GM19351 (cell line): ENCODE results near the gene PIEZO2.
"Not testable (repeated sequence)": the region's sequence is repeated elsewhere in the genome, so short reads cannot be mapped to it uniquely, and the experiment has no call there.

Source experiments
- ATAC-seq: cut with Tn5 transposase; IDR thresholded peaks from one replicate; pipeline ENCODE4 v1.9.1; 2021; ENCODE audit warnings: mild to moderate bottlenecking, moderate library complexity; ENCODE audit not compliant: unreplicated experiment

Gene PIEZO2

DNA sequence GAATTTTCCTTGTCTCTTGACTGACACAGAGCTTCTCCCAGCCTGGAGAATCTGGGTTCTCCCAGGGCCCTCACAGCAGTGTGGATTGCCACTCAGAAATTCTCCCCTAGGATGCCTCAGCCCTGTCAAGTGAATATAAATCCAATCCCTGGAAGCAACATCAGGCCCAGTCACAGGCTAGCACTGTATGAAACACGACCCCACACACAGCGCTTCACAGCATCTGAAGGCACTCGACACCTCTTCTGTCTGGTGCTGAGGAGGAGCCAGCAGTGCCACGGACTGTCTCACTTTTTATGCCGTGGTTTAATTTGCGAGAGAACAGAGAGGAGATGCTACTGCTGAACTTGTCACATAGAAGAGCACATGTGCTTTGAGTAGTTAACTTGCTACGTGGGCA lies 459.0 kb downstream of the PIEZO2 start:
- ATAC-seq: no peak

DNA sequence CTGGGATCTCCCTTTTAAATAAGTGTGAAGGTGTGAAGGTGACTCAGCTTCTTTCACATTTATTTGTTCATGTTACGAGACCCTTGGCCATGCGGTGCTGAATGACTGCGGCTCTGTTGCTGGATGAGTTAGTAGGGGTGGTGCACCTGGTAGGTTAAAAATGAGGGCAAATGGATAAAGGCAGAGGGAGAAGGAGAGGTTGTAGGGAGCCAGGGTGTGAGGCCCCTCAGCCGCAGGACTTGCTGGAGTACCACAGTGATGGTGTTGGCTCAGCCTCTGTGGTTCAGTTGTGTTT lies 459.4 kb downstream of the PIEZO2 start:
- no peak for ATAC-seq

- ATAC-seq: no peak
These were observed 459.9 kb downstream of the PIEZO2 start for GRCh38 chr18:10689236-10690034.

GRCh38 chr18:10688766-10689165 lies 460.6 kb downstream of the PIEZO2 start:
- ATAC-seq: no peak

- no peak for ATAC-seq
These were observed 462.0 kb downstream of the PIEZO2 start for GRCh38 chr18:10687161-10687925.

DNA sequence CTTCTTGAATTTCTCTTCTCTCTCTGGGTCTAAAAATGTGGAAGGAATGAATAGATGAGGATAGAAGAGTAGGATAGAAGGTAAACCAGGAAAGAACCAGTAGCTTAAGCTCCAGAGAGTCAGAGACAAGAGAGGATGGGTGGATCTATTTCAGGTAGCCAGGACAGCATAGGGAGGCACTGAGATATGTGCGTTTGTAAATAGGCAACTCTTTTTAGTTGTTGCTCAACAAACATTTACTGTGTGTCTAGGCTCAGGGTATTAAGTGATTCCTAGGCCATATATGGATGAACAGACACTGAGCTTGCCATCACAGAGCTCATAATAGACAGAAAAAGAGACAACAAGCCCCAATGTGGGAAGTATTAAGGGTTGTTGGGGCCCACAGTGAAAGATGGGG lies 463.1 kb downstream of the PIEZO2 start:
- no peak for ATAC-seq

DNA sequence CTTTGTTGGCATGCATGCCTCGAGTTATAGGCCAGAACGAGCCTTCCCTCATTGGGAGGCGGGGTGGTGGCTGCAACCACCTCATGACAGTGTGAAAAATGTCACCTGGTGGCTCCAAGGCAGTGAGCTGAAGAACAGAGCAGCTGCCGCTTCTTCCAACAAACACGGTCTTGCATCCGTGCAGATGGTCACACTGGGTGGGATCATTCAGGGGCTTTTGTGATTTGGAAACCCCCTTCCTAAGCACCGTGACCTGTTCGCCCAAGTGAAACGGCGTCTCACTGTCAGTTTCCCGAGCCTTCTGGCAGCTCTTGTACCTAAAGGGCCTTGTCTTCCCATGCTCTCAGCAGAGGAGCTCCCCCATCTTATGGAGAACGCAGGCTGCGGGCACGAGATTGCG lies 463.9 kb downstream of the PIEZO2 start:
- ATAC-seq: no peak

DNA sequence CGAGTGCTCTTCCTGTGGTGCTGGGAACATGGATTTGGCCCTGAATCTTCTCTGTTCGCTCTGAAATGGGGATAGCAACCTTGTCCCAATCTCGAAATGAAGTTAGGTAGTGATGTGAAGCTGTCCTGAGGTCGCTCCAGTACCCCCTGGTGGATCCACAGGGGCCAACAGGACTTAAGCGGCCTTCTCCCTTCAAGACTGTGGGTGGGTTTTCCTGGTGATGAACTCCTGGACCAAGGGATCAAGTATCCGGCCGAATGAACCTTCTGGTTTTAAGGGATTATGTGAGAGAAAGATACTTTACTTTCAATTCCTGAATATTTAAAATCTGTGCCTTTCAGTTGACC lies 467.0 kb downstream of the PIEZO2 start:
- ATAC-seq: no peak

DNA sequence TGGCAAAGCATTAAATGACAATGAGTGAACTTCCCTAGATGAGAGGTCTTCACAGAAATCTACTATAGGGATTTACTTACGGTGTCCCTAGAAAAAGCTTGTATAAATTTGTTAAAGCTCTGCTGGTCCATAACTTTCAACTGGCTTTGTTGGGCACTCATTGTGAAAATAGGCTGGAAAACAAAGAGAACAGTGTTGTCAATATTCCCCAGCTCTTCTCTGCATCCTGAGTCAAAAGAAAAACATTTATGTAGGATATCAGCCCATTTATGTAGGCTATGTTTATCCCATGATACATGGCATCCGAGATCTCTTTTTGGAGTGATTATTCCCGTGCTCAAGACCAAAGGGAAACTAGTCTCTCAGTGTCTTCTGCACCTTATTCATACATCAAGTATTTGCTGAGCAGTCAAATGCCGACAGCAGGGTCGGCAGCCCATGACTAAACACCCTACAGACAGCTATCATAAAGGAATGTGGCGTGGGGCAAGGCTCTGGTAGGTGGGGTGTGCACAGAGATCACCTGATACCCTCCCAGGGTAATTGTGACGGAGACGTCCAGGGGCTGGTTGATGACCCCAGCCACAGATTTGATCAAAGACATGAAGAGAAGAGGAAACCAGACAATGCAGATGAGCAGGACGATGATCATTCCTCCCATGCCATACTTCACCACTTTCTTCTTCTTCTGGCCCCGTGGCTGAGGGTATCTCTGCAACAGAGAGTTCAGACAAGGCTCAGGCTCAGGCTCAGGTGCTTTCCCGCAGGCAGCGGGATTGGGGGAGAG lies 467.6 kb downstream of the PIEZO2 start:
- ATAC-seq: no peak

- no peak for ATAC-seq
These were observed 469.1 kb downstream of the PIEZO2 start for GRCh38 chr18:10680271-10680596.

DNA sequence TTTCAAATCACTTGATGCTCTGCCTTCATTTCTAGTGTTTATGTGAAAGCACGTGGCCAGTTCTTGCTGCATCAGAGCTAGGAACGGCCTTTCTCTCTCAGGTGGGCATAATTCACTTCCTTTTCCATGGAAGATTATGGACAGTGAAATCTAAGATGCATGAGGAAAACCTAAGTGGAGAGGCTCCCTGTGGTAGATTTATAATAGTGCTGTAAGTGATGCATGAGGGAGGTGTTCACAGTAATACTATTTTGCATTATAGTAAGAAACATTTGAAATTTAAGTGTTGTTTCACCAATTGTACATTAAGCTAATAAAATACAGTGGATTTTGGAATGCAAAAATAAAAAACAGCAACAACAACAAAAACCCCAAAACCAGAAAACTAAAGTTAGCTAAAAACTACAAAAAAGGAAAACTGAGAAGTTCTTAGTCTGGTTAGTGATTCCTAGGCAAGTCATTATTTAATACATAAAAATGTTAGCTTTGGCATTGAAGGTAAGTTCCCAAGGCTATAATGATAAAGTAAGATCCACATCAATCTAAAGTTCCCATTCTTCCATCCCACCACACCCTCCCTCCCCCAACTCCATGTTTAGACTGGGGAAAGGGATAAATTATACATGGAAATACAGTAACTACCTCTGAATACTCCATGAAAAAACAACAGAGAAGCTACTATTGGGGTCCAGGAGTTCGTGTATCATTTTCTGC lies 469.7 kb downstream of the PIEZO2 start:
- no peak for ATAC-seq

- ATAC-seq: no peak
These were observed 477.9 kb downstream of the PIEZO2 start for GRCh38 chr18:10671441-10671840.

- no peak for ATAC-seq
These were observed 478.5 kb downstream of the PIEZO2 start for GRCh38 chr18:10670856-10671255.

DNA sequence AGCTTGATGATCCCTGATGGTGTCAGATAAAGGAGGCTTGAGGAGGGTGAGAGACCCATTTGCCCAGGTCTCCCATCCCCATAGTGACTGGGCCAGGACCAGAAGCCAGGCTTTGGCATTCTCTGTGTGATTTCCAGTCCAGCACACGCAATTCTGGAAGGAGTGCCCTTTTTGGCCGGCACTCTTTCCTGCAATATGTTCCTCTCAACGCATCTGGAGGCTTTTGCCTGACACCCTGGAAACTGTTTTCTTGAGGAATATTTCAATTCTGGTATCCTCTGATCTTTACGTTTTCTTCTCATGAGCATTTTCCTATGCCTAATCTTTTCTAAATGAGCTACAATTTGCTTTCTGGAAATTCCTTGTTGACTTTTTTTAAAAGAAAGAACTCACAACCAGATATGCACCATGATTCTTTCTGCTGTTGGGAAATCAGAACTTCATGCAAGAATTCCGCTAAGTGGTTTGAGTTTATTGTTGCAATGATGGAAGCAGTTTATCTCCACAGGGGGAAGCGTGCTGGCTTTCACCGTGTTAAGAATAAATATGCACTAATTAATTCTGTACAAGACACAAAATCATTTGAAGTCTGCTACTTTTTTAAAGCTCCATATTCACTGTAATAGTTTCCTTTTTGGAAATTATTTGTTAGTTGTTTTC lies 479.8 kb downstream of the PIEZO2 start:
- no peak for ATAC-seq

DNA sequence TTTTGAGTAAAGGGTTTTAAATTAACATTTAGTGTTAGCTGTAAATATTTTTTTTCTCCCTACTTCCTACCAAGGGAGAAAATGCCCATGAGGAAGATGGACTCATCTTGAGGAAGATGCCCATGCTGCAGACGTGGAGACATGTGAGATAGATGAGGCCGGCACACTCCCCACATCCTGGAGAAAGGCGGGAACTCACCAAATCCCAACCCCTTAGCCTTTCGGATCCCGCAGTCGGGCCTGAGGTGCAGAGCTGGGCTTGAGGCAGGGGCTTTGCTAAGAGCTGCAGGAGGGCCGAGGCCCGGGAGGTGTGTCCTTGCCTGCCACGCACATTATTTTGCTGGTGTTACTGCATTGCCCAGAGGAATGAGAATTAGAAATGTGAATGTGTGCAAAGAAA lies 485.6 kb downstream of the PIEZO2 start:
- ATAC-seq: no peak

DNA sequence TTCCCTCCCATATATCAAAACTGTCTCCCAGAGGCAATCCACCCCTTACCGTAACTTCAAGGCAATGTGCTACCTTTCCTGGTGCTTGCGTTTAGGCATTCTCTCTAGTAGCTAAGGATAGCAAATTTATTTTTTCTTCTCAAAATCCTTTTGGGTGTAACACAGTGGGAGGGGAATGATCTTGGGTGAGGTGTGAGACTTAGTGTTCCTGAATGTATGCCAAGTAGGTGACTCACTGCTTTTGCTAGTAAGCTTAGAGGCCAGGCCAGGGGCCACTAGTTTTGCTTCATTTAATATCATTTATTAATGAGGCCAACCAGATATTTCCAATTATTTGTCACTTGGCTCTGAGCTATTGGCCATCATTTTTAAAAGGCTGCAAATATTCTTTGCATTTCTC lies 488.1 kb downstream of the PIEZO2 start:
- no peak for ATAC-seq

- peak; percentile 93 for ATAC-seq
These were observed 489.0 kb downstream of the PIEZO2 start for GRCh38 chr18:10660179-10660884.

GRCh38 chr18:10659594-10659993 lies 489.8 kb downstream of the PIEZO2 start:
- ATAC-seq: no peak

DNA sequence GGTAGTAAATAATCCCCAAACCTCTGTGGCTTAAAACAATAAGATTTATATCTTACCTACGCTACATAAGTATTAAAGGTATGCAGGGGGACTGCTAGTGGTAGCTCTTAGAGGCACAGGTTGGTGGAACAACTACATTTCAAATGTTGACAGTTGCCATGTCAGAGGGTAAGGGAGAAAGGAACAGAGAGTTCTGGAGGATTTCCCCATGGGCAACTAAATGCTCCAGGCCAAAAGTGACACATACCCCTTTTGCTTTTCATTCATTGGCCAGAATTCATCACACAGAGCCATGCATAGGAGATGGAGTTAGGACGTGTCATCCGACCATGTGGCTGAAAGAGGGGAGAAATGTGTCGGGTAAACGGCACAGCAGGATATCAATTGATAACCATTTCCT lies 490.4 kb downstream of the PIEZO2 start:
- no peak for ATAC-seq

DNA sequence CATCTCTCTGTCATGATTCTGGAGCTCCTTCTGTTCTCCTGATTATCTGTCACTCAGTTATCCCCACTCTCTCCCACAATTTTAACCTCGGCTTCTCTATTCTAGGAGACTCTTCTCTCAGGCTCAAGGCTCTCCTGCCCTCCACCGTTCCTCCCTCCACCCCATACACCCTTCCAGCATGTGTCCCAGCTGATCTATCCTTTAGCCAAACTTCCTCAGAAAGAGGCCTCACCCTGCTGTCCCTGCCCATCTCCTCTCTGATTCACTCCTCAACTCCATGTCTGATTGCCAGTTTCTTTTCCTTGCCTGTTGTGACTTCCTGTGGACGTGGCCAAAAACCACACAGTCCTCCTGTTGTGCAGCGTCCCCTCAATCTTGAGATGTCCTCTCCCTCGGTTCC lies 505.4 kb downstream of the PIEZO2 start:
- not testable (repeated sequence) for ATAC-seq
